ENCODE results near the gene ZMYND15.
A peak's percentile ranks its signal among the peaks of the same experiment; 100 is the strongest.

Gene ZMYND15

DNA sequence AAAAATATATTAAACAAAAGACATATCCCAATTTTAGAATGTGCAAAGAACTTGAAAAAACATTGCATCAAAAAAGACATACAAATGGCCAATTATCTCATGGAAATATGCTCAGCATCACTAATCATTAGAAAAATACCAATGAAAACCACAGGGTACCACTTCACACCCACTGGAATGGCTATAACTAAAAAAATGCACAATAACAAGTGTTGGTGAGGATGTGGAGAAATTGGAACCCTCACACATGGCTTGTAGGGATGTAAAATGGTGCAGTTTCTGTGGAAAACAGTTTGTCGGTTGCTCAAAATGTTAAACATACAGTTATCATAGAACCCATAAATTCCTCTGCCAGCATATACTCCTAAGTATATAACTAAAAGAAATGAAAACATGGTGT is 55.5 kb downstream of the ZMYND15 start:
- Histone ChIP-seq H2BK12ac (ENCODE audit: low read length in 2 of 2) (no peak overlapping the region), H3K36me3 (ENCODE audit: control insufficient read depth in 1 of 2, insufficient read depth in 2 of 2, low read depth in 1 of 2, low read length in 2 of 2) (peaks cover 22 to 25% of the 10 kb centered on the region in 2 experiments), H3K23ac (ENCODE audit: low read length in 2 of 2) (no peak overlapping the region), H2BK15ac (ENCODE audit: low read depth, poor library complexity, severe bottlenecking) (no peak overlapping the region), H2BK120ac (ENCODE audit: low read depth, low read length) (no peak overlapping the region), H3K27me3 (ENCODE audit: control insufficient read depth in 1 of 2, insufficient read depth in 1 of 2, low read length in 2 of 2) (no peaks in the 10 kb centered on the region), H4K8ac (ENCODE audit: low read length) (peak overlapping the region; percentile 35), H3K4me1 (ENCODE audit: control insufficient read depth, insufficient read depth, low read depth, low read length) (peaks cover 10% of the 10 kb centered on the region), H2AK5ac (ENCODE audit: low read length, severe bottlenecking) (no peak overlapping the region), H3K14ac (ENCODE audit: low read length in 2 of 2) (no peak overlapping the region), H3K79me1 (replicated peaks; ENCODE audit: low read length, poor library complexity, severe bottlenecking) (peaks cover 14% of the 10 kb centered on the region), H2AFZ (ENCODE audit: low read depth, low read length) (no peak overlapping the region), H3K9me3 (ENCODE audit: control insufficient read depth, low read length) (no peaks in the 10 kb centered on the region), H3K9ac (ENCODE audit: low read length) (peak overlapping the region; percentile 97), H4K91ac (ENCODE audit: low read length) (no peak overlapping the region), H3K18ac (ENCODE audit: low read depth in 1 of 2, low read length in 2 of 2) (no peak overlapping the region), H3K4me3 (ENCODE audit: insufficient read depth in 1 of 2, low read depth in 1 of 2, low read length in 2 of 2) (no peak overlapping the region), H3K4ac (ENCODE audit: low read depth in 1 of 2, low read length in 2 of 2) (peak overlapping the region in 1 of 2 experiments; percentile 44), H2BK5ac (ENCODE audit: low read depth, low read length, poor library complexity, severe bottlenecking) (no peak overlapping the region), H3K4me2 (ENCODE audit: low read length, poor library complexity, severe bottlenecking) (no peak overlapping the region), H3K27ac (ENCODE audit: low read length, poor library complexity, severe bottlenecking) (no peak overlapping the region)
- no peak for DNase-seq
- WGBS, result no CpG with 5 or more reads among the region's 1 CpG
